ENCODE data around the gene CDK3. TPM values are rescaled to one million over a fixed set of nuclear protein-coding genes. Genes with fewer than 3 reads are reported as not detected.

Gene CDK3
- total and polyA plus RNA-seq, 2 donors (not counting 1 experiment from before 2014, with no cell fraction given): 15.0 to 20.5 TPM

GRCh38 chr17:76048025-76048605 is 47.5 kb downstream of the CDK3 start:
- H3K79me2 ChIP-seq (ENCODE audit: control insufficient read depth, insufficient read depth, low read length): peaks cover 7% of the 10 kb centered on the region
- ChIA-PET POLR2A (no interaction called here), CTCF (no interaction called here)
- Mint-ChIP-seq H3K27ac (no peak overlapping the region), H3K4me3 (no peak overlapping the region), H3K27me3 (no peaks in the 10 kb centered on the region), H3K9me3 (ENCODE audit: insufficient read depth) (no peaks in the 10 kb centered on the region), H3K4me1 (peaks cover 6% of the 10 kb centered on the region)
- intact Hi-C loops (cut with micrococcal nuclease): no loop called here
- no peaks in the 10 kb centered on the region for H3K4me1 ChIP-seq (ENCODE audit: control insufficient read depth in 2 of 2, insufficient read depth in 2 of 2, low read length in 2 of 2)
- ATAC-seq (ENCODE audit: low read depth): no peak
- no peak for DNase-seq
- H4K20me1 ChIP-seq (ENCODE audit: control insufficient read depth, insufficient read depth, low read length, poor library complexity, severe bottlenecking): peaks cover 10% of the 10 kb centered on the region
- H3K4me2 ChIP-seq (replicated peaks; ENCODE audit: low read depth, low read length, poor library complexity, severe bottlenecking): no peak overlapping the region
- H3K36me3 ChIP-seq (replicated peaks in 1 of 2; ENCODE audit: control extremely low read depth in 1 of 2, control insufficient read depth in 1 of 2, extremely low read depth in 1 of 2, insufficient read depth in 2 of 2, low read length in 1 of 2): peaks cover 25 to 88% of the 10 kb centered on the region in 2 experiments
- WGBS (ENCODE audit: insufficient coverage): 79% methylated on average over 9 of the region's 9 CpGs
- no peak overlapping the region for H2AFZ ChIP-seq (ENCODE audit: insufficient read depth, low read depth, low read length, poor library complexity, severe bottlenecking)
- no peak overlapping the region for H3K9ac ChIP-seq (ENCODE audit: low read length)
- H3K9me3 ChIP-seq (ENCODE audit: control extremely low read depth in 1 of 3, control insufficient read depth in 2 of 3, insufficient read depth in 1 of 3, low read length in 2 of 3): no peaks in the 10 kb centered on the region
- no peak overlapping the region for H3K4me3 ChIP-seq (ENCODE audit: control extremely low read depth in 1 of 5, extremely low read depth in 1 of 5, insufficient read depth in 1 of 5, low read depth in 2 of 5, low read length in 4 of 5)
- H3K27ac ChIP-seq (ENCODE audit: low read length in 2 of 2): no peak overlapping the region
- no peak for TF ChIP-seq CTCF (IDR thresholded peaks at IDR 0.05)
- no peak for TF ChIP-seq EZH2 (IDR thresholded peaks at IDR 0.05; ENCODE audit: borderline replicate concordance, insufficient read depth, low read depth, low read length, poor library complexity, severe bottlenecking)
- no peaks in the 10 kb centered on the region for H3K27me3 ChIP-seq (replicated peaks in 1 of 4; ENCODE audit: control extremely low read depth in 1 of 4, control insufficient read depth in 3 of 4, insufficient read depth in 4 of 4, low read length in 3 of 4)

DNA sequence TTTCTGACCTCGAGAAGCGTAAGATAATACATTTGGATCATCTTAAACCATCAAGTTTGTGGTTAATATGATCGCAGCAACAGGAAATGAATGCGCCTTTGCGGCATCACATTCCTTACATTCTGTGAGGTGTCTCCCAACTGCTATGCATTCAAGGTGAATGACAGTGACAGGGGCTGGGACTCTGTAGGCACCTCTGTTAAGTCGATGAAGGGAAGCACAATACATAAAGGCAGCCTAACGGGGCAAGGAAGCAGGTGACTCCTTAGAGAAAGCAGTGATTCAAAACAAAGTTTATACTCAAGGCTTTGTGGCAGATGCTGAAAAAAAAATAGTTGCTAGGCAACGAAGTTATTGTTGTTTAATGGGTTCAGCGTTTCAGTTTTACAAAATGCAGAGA is 48.1 kb downstream of the CDK3 start:
- Histone ChIP-seq H3K9ac (ENCODE audit: low read length) (no peak overlapping the region), H3K4me1 (ENCODE audit: control insufficient read depth in 2 of 2, insufficient read depth in 2 of 2, low read length in 2 of 2) (no peaks in the 10 kb centered on the region), H3K4me3 (ENCODE audit: control extremely low read depth in 1 of 5, extremely low read depth in 1 of 5, insufficient read depth in 1 of 5, low read depth in 2 of 5, low read length in 4 of 5) (no peak overlapping the region), H3K27me3 (replicated peaks in 1 of 4; ENCODE audit: control extremely low read depth in 1 of 4, control insufficient read depth in 3 of 4, insufficient read depth in 4 of 4, low read length in 3 of 4) (no peaks in the 10 kb centered on the region), H4K20me1 (ENCODE audit: control insufficient read depth, insufficient read depth, low read length, poor library complexity, severe bottlenecking) (peaks cover 14% of the 10 kb centered on the region), H3K79me2 (ENCODE audit: control insufficient read depth, insufficient read depth, low read length) (peaks cover 7% of the 10 kb centered on the region), H3K4me2 (replicated peaks; ENCODE audit: low read depth, low read length, poor library complexity, severe bottlenecking) (no peak overlapping the region), H3K36me3 (replicated peaks in 1 of 2; ENCODE audit: control extremely low read depth in 1 of 2, control insufficient read depth in 1 of 2, extremely low read depth in 1 of 2, insufficient read depth in 2 of 2, low read length in 1 of 2) (peaks cover 20 to 88% of the 10 kb centered on the region in 2 experiments), H3K9me3 (ENCODE audit: control extremely low read depth in 1 of 3, control insufficient read depth in 2 of 3, insufficient read depth in 1 of 3, low read length in 2 of 3) (no peaks in the 10 kb centered on the region), H2AFZ (ENCODE audit: insufficient read depth, low read depth, low read length, poor library complexity, severe bottlenecking) (no peak overlapping the region), H3K27ac (ENCODE audit: low read length in 2 of 2) (no peak overlapping the region)
- Mint-ChIP-seq H3K9me3 (ENCODE audit: insufficient read depth) (no peaks in the 10 kb centered on the region), H3K27ac (no peak overlapping the region), H3K27me3 (no peaks in the 10 kb centered on the region), H3K4me3 (no peak overlapping the region), H3K4me1 (peaks cover 6% of the 10 kb centered on the region)
- ATAC-seq (ENCODE audit: low read depth): no peak
- 74% methylated on average over 5 of the region's 9 CpGs for WGBS (ENCODE audit: insufficient coverage)
- POLR2A ChIA-PET: no interaction called here
- TF ChIP-seq CTCF (IDR thresholded peaks at IDR 0.05): no peak
- no peak for TF ChIP-seq EZH2 (IDR thresholded peaks at IDR 0.05; ENCODE audit: borderline replicate concordance, insufficient read depth, low read depth, low read length, poor library complexity, severe bottlenecking)
- CTCF ChIA-PET: interaction anchor here (0.9 kb wide), 1 partner anchor 35 kb away, joined by 3 read pairs; no protein-coding TSS in a partner anchor
- intact Hi-C loops (cut with micrococcal nuclease): no loop called here
- DNase-seq: no peak
